H4 (cell line): Measurements from ENCODE around the gene TEAD2. TPM values are rescaled to one million over a fixed set of nuclear protein-coding genes. Genes with fewer than 3 reads are reported as not detected.
"Not testable (repeated sequence)": the region's sequence is repeated elsewhere in the genome, so short reads cannot be mapped to it uniquely, and the experiment has no call there.

Experiments
- DNase-seq: peaks from one replicate; pipeline ENCODE4 v3.0.0-alpha.2; 2015; ENCODE audit warnings: low spot score
- total RNA-seq: library from RNA; depleted of rRNA; stranded (reverse); fragments of >200 nt; shearing (Covaris generic); gene quantifications from 2 replicates; pipeline ENCODE4 v1.2.3, GENCODE V29; 2014

The TEAD2 gene
- total RNA-seq, 1 experiment from 2014 or later, result 48.7 TPM

DNA sequence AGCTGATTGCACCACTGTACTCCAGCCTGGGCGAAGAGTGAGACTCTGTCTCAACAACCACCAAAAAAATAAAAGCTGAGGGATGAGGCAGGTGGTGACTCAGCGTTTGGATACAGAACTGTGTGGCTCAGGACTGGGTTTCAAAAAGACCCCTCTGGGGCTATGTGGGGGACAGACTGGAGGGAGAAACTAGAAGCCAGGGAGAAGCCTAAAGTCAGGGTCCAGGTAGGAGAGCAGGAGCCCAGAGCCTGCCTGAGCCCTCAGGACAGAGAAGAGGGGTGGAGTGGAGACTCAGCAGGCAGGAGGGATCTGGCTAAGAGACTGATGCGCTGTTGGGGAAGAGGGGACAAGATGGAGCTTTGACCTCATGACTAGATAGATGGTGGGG lies 28.8 kb downstream of the TEAD2 start:
- no peak for DNase-seq

DNA sequence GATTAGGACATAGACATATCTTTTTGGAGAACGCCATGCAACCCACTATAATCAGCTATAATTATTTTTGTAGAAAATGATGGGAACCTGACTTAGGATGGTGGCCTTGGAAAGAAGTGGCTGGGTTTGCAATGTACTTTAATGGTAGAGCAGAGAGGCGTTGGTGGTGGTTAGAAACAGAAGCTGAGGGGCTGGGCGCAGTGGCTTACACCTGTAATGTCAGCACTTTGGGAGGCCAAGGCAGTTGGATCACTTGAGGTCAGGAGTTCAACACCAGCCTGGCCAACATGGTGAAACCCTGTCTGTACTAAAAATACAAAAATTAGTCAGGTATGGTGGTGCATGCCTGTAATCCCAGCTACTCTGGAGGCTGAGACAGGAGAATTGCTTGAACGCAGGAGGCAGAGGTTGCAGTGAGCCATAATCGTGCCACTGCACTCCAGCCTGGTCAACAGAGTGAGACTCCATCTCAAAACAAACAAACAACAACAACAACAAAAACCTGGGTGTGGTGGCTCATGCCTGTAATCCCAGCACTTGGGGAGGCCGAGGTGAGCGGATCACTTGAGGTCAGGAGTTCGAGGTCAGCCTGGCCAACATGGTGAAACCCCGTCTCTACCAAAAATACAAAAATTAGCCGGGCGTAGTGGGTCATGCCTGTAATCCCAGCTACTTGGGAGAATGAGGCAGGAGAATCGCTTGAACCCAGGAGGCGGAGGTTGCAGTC lies 29.4 kb downstream of the TEAD2 start:
- DNase-seq, result not testable (repeated sequence)

DNA sequence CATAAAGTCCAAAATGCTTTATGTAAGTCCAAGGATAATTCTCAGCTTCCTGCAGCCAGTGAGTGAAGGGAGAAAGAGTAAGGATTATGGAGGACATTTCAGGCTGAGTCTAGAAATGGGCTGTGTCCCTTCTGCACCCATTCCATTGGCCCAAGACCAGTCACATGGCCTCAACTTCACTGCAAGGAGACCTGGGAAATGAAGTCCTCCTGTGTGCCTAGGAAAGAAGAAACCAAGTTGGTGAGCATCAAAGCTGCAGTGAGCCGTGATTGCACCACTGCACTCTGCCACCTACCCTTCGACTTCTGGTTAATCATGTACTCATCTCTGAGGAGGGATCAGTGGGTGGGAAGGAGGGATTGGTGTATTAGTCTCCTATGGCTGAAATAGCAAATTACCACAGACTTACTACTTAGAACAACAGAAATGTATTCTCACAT lies 30.6 kb downstream of the TEAD2 start:
- DNase-seq, result peak; percentile 64

DNA sequence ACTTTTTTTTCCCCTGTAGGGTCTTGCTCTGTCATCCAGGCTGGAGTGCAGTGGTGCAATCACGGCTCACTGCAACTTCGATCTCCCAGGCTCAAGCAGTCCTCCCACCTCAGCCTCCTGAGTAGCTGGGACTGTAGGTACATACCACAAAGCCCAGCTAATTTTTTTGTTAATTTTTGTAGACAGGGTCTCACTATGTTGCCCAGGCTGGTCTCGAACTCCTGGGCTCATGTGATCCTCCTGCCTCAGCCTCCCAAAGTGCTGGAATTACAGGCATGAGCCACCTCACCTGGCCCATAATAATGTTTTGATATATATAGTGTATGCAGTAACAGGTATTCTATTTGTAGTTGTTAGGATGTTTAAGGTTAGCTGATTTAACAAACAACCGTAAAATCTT lies 31.0 kb downstream of the TEAD2 start:
- not testable (repeated sequence) for DNase-seq

DNA sequence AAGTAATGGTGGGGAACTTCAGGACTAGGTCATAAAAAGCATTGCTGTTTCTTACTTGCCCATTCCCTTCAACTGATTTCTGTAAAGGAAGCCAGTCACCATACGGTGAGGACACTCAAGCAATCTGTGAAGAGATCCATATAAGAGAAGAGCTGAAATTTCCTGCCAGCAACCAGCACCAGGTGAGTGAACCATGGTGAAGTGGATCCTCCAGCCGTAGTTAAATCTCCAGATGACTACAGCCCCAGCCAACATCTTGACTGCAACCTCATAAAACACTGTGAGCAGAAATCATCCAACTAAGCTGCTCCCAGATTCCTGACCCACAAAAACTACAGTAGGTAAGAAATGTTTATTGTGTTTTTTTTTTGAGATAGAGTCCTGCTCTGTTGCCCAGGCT lies 33.5 kb downstream of the TEAD2 start:
- DNase-seq, result no peak

DNA sequence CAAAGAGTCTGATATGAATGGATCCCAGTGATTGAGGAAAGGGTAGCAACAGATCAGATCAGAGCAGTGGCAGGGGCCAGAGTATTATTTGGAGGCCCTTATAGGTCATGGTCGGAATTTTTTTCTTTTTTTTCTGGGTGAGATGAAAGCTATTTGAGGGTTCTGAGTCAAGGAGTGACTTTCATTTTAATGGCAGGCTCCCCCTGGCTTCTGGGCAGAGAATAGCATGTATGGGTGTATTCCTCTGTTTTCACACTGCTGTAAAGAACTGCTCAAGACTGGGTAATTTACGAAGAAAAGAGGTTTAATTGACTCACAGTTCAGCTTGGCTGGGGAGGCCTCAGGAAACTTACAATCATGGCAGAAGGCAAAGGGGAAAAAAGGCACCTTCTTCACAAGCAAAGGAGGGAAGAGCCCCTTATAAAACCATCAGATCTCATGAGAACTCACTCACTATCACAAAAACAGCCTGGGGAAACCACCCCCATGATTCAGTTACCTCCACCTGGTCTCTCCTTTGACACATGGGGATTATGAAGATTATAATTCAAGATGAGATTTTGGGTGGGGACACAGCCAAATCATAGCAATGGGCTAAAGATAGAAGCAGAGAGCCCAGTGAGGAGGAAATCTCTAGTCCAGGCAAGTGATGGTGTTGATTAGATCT lies 34.2 kb downstream of the TEAD2 start:
- peak; percentile 24 for DNase-seq

DNA sequence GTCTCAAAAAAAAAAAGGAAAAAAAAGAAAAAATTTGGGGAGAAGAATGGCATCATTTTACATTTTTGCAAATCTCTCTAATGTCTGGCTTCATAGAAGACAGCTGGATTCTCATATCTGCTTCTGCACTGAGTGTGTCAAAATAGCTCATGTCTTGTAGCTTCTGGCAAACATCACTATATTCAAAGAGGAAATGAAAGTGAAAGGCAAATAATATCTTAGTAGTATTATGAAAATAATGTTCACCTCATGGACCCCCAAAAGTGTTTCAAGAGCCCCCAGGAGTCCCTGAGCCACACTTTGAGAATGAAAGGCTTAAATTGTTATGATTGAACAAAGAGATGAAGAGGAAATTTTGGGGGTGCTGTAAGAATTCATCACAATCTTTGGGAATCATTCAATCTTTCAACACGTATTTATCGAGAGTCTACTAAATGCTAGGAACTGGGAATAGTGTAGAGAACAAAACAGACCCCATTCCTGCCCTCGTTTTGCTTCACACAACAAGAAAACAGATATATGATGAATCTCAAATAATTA lies 36.0 kb downstream of the TEAD2 start:
- no peak for DNase-seq

DNA sequence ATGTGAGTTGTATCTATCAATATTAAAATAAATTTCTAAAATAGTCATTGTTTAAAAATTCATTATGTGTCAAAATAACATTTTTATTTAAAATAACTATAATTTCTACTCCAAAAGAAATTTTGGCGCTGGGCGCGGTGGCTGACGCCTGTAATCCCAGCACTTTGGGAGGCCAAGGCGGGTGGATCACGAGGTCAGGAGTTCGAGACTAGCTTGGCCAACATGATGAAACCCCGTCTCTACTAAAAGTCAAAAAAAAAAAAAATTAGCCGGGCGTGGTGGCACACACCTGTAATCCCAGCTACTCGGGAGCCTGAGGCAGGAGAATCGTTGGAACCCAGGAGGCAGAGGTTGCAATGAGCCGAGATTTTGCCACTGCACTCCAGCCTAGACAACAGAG lies 36.5 kb downstream of the TEAD2 start:
- not testable (repeated sequence) for DNase-seq

DNA sequence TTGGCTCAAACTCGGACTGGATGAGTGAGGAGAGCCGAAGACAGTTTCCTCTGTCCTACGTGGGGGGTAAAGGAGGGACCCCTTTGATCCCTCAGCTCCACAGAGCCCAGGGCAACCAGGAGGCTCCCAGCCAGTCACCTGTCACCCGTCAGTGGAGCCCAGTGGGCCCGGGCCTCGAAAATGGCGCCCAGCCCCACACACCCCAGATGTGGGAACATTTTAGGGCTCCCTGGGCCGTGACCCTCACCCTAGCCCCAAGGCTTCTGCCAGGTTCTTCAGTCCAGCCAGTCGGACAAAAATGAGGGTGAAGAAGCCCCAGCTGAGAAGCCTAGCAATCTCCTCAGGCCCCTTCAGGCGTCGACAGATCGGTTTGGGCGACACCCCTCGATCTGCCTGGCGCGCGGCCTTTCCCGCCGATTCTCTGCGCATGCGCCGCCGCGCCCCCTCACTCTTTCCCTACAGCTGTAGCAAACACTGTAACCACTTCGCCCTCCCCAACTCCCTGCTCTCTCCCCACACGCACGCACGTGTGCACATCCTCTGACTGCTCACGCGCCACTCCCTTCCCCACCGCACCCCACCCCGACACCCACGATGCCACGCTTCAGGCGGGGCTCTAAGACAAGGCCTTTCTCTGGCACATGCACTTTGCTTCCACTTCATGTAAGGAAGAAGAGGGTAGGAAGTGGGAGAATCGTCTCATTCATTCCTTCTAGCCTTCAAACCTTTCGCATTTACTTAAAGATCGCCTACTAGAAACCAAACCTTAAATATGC lies 37.2 kb downstream of the TEAD2 start, which contains the start of gene SLC6A16:
SLC6A16 (minus strand) TSS at position 391 of the 776 bp plus-strand sequence. CDS start 13,844 bp downstream, outside the sequence.
- no peak for DNase-seq

DNA sequence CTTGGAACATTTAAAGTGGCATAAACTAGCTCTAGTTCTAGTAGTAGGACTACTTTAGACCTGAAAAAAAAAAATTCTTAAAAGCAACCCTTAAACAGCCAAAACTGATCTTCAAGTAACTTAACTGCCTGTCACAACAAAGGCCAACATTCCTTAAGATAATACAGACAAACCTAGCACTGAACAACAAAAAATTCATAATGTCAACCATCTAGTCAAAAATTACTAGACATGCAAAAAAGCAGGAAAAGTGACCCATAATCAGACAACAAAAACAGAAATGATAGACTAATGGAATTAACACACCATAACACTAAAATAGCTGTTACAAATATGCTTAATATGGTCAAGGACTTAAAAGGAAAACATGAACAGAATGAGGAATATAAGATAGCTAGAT lies 43.9 kb downstream of the TEAD2 start:
- DNase-seq, result no peak

DNA sequence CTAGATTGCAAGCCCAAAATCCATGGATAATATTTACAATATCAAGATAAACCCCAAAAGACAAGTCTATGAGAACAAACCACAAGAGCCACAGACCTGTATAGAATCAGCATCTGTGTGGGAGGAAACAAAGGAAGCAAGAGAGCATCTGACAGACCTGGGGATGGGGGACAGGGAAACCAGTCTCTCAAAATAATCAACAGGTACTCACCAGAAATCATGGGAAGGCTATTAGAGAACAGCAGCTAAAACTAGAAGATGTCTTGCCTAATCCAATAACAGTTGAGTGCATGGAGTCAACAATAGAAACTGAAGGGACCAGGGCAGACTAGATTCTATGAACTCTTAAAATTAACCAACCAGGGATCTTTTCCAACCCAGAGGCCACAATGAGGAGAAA lies 45.9 kb downstream of the TEAD2 start:
- no peak for DNase-seq

DNA sequence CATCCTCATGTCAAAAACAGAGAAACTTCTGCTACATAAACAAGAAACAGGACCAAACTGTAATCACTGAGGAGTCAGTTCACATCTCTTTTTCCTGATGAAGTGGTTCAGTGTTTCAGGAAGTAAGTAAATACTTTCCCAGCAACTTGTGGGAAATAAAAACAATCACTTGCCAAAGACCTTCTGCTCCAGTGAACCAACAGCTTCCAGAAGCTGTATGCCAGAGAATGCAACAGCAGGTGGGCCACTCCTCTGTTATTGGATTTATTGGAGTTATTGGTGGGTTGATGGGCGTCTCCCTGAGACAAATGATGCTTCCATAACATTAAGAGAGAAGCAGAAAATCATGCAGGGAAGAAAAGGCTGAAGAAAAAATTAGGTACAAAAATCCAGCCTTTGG lies 47.1 kb downstream of the TEAD2 start:
- DNase-seq, result no peak

DNA sequence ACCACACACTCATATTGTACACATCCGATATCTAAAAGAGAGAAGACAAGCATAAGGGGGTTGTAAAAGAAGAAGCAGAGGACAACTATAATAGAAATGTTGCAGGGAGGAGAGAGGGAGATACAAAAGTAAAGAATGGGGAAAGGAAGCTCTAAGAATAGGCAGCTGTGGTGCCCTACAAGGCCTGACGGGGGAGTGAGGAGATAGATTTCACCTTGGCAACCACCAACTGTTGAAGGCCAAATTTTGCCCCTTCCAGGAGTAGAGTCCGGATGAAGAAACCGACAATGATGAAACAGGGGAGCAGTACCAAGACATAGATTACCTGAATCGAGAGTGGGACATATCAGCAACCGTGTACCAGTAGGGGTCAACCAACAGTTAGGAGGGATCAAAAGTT lies 53.1 kb downstream of the TEAD2 start:
- DNase-seq, result no peak

DNA sequence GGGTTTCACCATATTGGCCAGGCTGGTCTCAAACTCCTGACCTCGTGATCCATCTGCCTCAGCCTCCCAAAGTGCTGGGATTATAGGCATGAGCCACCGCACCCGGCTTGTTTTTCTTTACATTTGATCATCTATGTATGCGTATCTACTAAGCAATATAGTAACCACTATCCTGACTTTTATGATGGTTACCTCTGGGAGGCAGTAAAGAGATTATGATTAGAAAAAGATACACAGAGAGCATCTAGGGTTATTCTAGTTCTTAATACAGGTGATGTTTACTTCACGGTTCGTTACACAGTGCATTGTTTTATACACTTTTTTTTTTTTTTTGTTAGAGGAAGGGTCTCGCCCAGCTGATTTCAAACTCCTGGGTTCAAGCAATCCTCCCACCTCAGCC lies 55.5 kb downstream of the TEAD2 start:
- not testable (repeated sequence) for DNase-seq

DNA sequence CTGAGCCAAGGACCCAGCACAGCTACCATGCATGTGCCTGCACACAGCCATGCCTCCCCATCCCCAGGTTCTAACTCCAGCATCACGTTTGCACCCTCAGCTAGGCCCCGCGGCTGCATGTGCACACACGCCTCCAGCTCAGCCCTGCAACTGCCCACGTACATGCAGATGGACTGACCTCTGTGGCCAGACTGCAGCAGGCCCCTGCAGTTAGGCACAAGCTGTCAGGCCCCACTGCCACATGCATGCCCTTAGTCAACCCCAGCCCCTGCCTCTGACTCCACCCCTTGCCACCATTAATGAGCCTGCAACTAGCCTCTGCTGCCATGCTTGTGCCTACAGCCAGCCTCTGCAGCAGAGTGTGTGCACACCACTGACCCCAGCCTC lies 60.4 kb downstream of the TEAD2 start:
- no peak for DNase-seq

DNA sequence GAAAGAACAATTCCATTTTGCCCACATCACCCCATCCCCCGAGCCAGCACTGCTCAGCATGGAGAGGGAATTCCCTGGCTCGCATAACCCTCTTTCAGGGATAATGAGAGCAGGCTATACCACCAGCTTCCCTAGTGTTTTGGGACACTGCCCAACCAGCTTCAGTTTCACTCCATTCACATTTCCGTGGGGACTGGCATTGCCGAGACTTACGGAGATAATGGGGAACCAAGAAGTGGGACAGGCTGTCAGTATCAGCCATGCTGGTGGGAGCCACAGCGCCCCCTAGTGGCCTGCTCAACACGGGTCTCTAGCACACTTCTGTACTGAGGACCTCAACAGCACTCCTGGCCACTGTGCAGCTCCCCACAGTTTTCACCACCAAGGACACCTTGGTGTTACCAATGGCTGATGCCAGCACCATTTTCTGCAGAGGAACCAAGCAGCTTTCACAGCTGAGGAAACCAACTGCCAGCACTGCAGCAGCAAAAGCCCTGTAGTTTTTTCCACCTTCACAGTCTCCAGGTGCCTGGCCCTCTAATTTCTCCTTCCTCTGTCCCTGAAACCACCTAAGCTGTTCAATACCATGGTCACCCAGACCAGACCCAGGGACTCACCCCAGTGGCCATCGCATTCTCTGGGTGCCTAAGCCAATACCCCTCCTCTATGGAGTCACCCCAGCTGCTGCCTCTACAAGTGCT lies 60.9 kb downstream of the TEAD2 start:
- DNase-seq, result peak; percentile 74

DNA sequence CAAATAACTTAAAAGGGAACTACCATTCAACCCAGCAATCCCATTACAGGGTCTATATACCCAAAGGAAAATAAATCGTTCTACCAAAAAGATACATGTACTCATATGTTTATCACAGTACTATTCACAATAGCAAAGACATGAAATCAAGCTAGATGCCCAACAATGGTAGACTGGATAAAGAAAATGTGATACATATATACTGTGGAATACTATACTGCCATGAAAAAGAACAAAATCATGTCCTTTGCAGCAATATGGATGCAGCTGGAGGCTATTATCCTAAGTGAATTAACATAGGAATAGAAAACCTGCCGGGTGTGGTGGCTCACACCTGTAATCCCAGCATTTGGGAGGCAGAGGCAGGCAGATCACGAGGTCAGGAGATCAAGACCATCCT lies 63.6 kb downstream of the TEAD2 start:
- DNase-seq, result not testable (repeated sequence)

DNA sequence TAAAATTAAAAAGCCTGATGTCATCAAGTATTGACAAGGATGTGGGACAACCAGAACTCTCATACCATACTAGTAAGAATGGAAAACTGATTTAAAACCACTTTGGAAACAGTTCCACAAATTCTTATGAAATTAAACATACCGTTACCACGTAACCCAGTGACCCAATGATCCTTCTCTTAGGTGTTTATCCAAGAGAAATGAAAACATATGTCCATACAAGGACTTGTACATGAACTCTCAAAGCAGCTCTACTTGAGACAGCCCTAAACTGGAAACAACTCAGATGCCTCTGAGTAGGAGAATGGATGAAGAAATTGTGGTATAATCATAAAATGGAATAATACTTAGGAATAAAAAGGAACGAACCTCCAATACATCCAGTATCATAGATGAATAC lies 64.8 kb downstream of the TEAD2 start:
- DNase-seq, result no peak

DNA sequence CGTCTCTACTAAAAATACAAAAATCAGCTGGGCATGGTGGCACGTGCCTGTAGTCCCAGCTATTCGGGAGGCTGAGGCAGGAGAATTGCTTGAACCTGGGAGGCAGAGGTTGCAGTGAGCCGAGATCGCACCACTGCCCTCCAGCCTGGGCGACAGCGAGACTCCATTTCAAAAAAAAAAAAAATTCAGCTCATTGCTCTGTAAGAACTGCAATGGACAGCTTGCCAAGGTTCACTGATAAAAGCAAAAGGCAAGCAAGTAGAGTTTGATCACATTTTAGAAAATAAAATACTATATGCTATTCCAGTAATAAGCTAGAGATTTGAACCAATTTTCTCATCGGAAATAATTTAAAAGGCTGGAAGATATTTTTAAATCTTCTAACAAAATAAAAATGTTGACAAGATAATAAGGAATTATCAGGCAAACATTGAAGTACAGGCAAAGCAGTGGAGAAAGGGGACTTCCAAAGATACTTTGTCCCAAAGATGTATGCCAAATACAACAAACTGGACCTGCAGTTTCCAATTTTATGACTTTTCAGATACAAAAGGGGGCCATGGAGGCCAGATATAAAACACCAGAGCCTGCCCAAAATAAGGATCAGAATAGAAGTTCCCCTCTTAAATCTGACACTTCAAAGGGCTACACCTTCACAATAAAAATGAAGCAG lies 66.9 kb downstream of the TEAD2 start:
- no peak for DNase-seq

DNA sequence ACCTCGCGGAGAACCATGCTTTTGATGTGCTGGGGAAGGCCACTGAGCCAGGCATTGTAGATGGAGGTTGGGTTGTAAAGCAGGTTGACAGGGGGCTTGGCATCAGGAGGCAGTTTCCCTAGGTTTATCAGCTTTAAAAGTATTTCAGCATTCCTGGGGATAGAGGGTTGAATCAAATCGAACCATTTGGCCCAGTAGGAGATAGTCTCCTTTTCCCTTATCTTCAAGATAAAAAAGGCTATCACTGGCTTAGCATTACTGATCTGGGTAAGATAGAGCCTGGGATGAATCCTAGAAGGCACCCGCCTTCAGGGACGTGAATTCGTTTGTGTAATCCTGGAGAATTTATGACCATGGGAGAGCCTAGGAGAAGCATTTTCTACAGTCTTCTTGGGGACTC lies 67.8 kb downstream of the TEAD2 start:
- no peak for DNase-seq
